Glutamatergic neuron (in vitro differentiated cells): ENCODE results near the gene SAT2. TPM values are rescaled to one million over a fixed set of nuclear protein-coding genes. Genes with fewer than 3 reads are reported as not detected.

ENCODE experiments used
- DNase-seq: peaks from one replicate; pipeline ENCODE4 v3.0.0; 2022
- H3K27ac Mint-ChIP-seq: one replicate; pipeline ENCODE4 v1.8.0; 2020; ENCODE audit warnings: mild to moderate bottlenecking, mixed read lengths, inconsistent platforms; ENCODE audit not compliant: unreplicated experiment
- H3K27me3 Mint-ChIP-seq: one replicate; pipeline ENCODE4 v1.8.0; 2020; ENCODE audit warnings: mild to moderate bottlenecking, moderate library complexity, mixed read lengths, inconsistent platforms; ENCODE audit not compliant: unreplicated experiment
- H3K36me3 Mint-ChIP-seq: one replicate; pipeline ENCODE4 v1.8.0; 2020; ENCODE audit warnings: mild to moderate bottlenecking, mixed read lengths, inconsistent platforms; ENCODE audit not compliant: unreplicated experiment
- H3K4me1 Mint-ChIP-seq: one replicate; pipeline ENCODE4 v1.8.0; 2020; ENCODE audit warnings: mild to moderate bottlenecking, low read depth, mixed read lengths, inconsistent platforms; ENCODE audit not compliant: unreplicated experiment
- H3K4me3 Mint-ChIP-seq: one replicate; pipeline ENCODE4 v1.8.0; 2020; ENCODE audit warnings: mild to moderate bottlenecking, mixed read lengths, inconsistent platforms; ENCODE audit not compliant: unreplicated experiment
- H3K9me3 Mint-ChIP-seq: one replicate; pipeline ENCODE4 v1.8.0; 2020; ENCODE audit warnings: mild to moderate bottlenecking, moderate library complexity, mixed read lengths, inconsistent platforms; ENCODE audit not compliant: unreplicated experiment
- CTCF ChIP-seq: fragments of 200-600 bp; sonication (generic); IDR thresholded peaks from one replicate; pipeline ENCODE4 v1.5.0; 2021; ENCODE audit not compliant: partially characterized antibody, unreplicated experiment
- total RNA-seq: library from RNA; stranded (reverse); fragmentation: NEBNext Ultra II Directional; extraction: Animal tissue kit (Norgen Biotek cat#: 25700); gene quantifications from one replicate; pipeline ENCODE4 v1.2.1, GENCODE V29; 2021; ENCODE audit not compliant: unreplicated experiment

The SAT2 gene
- total RNA-seq, 1 donor from 2014 or later: 97.3 TPM

GRCh38 chr17:7652388-7653356 is 25.1 kb upstream of the SAT2 start:
- Mint-ChIP-seq H3K27me3 (peaks cover 27% of the 10 kb centered on the region), H3K4me1 (peaks cover 33% of the 10 kb centered on the region), H3K9me3 (peaks cover 17% of the 10 kb centered on the region), H3K4me3 (peak overlapping the region; percentile 80), H3K27ac (no peak overlapping the region), H3K36me3 (peaks cover 4% of the 10 kb centered on the region)
- no peak for TF ChIP-seq CTCF
- no peak for DNase-seq

- no peak overlapping the region for H3K27ac Mint-ChIP-seq
- TF ChIP-seq CTCF: no peak
- peaks cover 26% of the 10 kb centered on the region for H3K4me1 Mint-ChIP-seq
- H3K4me3 Mint-ChIP-seq: peak overlapping the region; percentile 80
- peaks cover 17% of the 10 kb centered on the region for H3K9me3 Mint-ChIP-seq
- peaks cover 4% of the 10 kb centered on the region for H3K36me3 Mint-ChIP-seq
- H3K27me3 Mint-ChIP-seq: peaks cover 22% of the 10 kb centered on the region
- DNase-seq: peak; percentile 44
Observed at GRCh38 chr17:7651665-7652387, 24.2 kb upstream of the SAT2 start.

- Mint-ChIP-seq H3K27me3 (peaks cover 20% of the 10 kb centered on the region), H3K4me1 (peaks cover 23% of the 10 kb centered on the region), H3K4me3 (peak overlapping the region; percentile 94), H3K36me3 (peaks cover 4% of the 10 kb centered on the region), H3K9me3 (peaks cover 15% of the 10 kb centered on the region), H3K27ac (peak overlapping the region; percentile 52)
- TF ChIP-seq CTCF: no peak
- peak; percentile 37 for DNase-seq
Observed at GRCh38 chr17:7651097-7651664, 23.6 kb upstream of the SAT2 start.

GRCh38 chr17:7650509-7651096 is 23.0 kb upstream of the SAT2 start, which contains the start of gene ATP1B2:
Gene ATP1B2, plus strand, starts transcription at chr17:7650926. Its CDS starts 593 bp downstream, at chr17:7651519.
- Mint-ChIP-seq H3K36me3 (peaks cover 4% of the 10 kb centered on the region), H3K4me3 (peak within 1 kb of the TSS; percentile 94), H3K4me1 (peaks cover 19% of the 10 kb centered on the region), H3K27ac (peak within 1 kb of the TSS; percentile 87), H3K9me3 (peaks cover 15% of the 10 kb centered on the region), H3K27me3 (peaks cover 18% of the 10 kb centered on the region)
- TF ChIP-seq CTCF: no peak
- peak; percentile 86 for DNase-seq
